ENCODE data around the gene ZNF580. TPM values are rescaled to one million over a fixed set of nuclear protein-coding genes. Genes with fewer than 3 reads are reported as not detected.
A peak's percentile ranks its signal among the peaks of the same experiment; 100 is the strongest.

Gene ZNF580
- total and polyA plus RNA-seq, 9 of the 15 experiments (the other 6 are each of a cell fraction or from before 2014, with no cell fraction given), result 2.3 to 47.4 (median 6.0) TPM

GRCh38 chr19:55605637-55606470 lies 34.9 kb upstream of the ZNF580 start, which contains the start of gene ZNF865 (continued):
- TF ChIP-seq HDGF (IDR thresholded peaks at IDR 0.05) (0 out of 2 replicates have a peak, but pooled peaks have one; percentile 28), XRCC3 (IDR thresholded peaks at IDR 0.05) (no peak), ZNF324 (CRISPR knock-in tag; IDR thresholded peaks at IDR 0.05) (no peak), STAT5A (IDR thresholded peaks at IDR 0.05; ENCODE audit: borderline replicate concordance, low read length) (no peak), MTA1 (IDR thresholded peaks at IDR 0.05; ENCODE audit: borderline replicate concordance) (no peak), BMI1 (IDR thresholded peaks at IDR 0.05; ENCODE audit: low read length) (no peak), ZNF586 (CRISPR knock-in tag; conservative IDR thresholded peaks at IDR 0.05) (no peak), HIVEP1 (CRISPR knock-in tag; IDR thresholded peaks at IDR 0.05) (no peak), TEAD4 (IDR thresholded peaks at IDR 0.05; ENCODE audit: low read length) (peak; percentile 37), TEAD4 (CRISPR knock-in tag; IDR thresholded peaks at IDR 0.05; ENCODE audit: borderline replicate concordance) (no peak), FOXP1 (CRISPR knock-in tag; IDR thresholded peaks at IDR 0.05) (no peak; the same call in 1 of the 2 replicates), BRCA1 (IDR thresholded peaks at IDR 0.05) (no peak), BRCA1 (CRISPR knock-in tag; IDR thresholded peaks at IDR 0.05) (no peak), ZFP1 (CRISPR knock-in tag; IDR thresholded peaks at IDR 0.05) (no peak), BDP1 (IDR thresholded peaks at IDR 0.05; ENCODE audit: insufficient read depth, insufficient read length) (no peak), GATA2 (CRISPR knock-in tag; IDR thresholded peaks at IDR 0.05) (no peak), ETV1 (tag; conservative IDR thresholded peaks at IDR 0.05; ENCODE audit: low read depth) (peak; percentile 35; the same call in 1 of the 2 replicates), DACH1 (IDR thresholded peaks at IDR 0.05; ENCODE audit: partially characterized antibody) (peak; percentile 21), MNT (conservative IDR thresholded peaks at IDR 0.05) (peak in 1 of 2 experiments; percentile 36; a peak in 2 of 4 replicates), TRIM28 (IDR thresholded peaks at IDR 0.05) (no peak), ZBTB1 (CRISPR knock-in tag; IDR thresholded peaks at IDR 0.05; ENCODE audit: borderline replicate concordance, low read depth) (no peak), HMGN3 (IDR thresholded peaks at IDR 0.05; ENCODE audit: borderline replicate concordance, extremely low read depth, insufficient read length, low read depth, low read length) (no peak), ZNF79 (CRISPR knock-in tag; IDR thresholded peaks at IDR 0.05; ENCODE audit: low read depth) (no peak), EGR1 (conservative IDR thresholded peaks at IDR 0.05) (peak; percentile 20; the same call in 1 of the 2 replicates), ZNF143 (CRISPR knock-in tag; IDR thresholded peaks at IDR 0.05) (no peak), HOXB6 (CRISPR knock-in tag; IDR thresholded peaks at IDR 0.05; ENCODE audit: borderline replicate concordance) (no peak), RBM34 (IDR thresholded peaks at IDR 0.05; ENCODE audit: borderline replicate concordance, insufficient read depth, low read length) (no peak), FOS (IDR thresholded peaks at IDR 0.05; ENCODE audit: extremely low read depth, insufficient read length) (no peak), TFAM (CRISPR knock-in tag; conservative IDR thresholded peaks at IDR 0.05) (no peak), NFATC3 (IDR thresholded peaks at IDR 0.05) (no peak)
- TF ChIP-seq, protein P1, sequence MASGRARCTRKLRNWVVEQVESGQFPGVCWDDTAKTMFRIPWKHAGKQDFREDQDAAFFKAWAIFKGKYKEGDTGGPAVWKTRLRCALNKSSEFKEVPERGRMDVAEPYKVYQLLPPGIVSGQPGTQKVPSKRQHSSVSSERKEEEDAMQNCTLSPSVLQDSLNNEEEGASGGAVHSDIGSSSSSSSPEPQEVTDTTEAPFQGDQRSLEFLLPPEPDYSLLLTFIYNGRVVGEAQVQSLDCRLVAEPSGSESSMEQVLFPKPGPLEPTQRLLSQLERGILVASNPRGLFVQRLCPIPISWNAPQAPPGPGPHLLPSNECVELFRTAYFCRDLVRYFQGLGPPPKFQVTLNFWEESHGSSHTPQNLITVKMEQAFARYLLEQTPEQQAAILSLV (tag; IDR thresholded peaks at IDR 0.05), result no peak
